Neural cell (in vitro differentiated cells): ENCODE measurements around the gene MSL2. TPM values are rescaled to one million over a fixed set of nuclear protein-coding genes. Genes with fewer than 3 reads are reported as not detected.

Source experiments
- H2AFZ ChIP-seq: fragments of 200-600, 300-800 bp; sonication (generic), shearing (Covaris generic); 2 replicates; pipeline ENCODE4 v1.6.0; 2014; ENCODE audit warnings: low read depth, mild to moderate bottlenecking, antibody characterized with exemption, low read length, moderate library complexity
- H3F3A ChIP-seq: fragments of 200-600 bp; shearing (Covaris generic); 2 replicates; pipeline ENCODE4 v1.6.1; 2016; ENCODE audit warnings: mild to moderate bottlenecking, moderate library complexity, mixed read lengths, antibody characterized with exemption, low read length; ENCODE audit not compliant: insufficient read depth, poor library complexity, severe bottlenecking
- H3K27ac ChIP-seq: fragments of 200-600, 300-800 bp; sonication (generic), shearing (Covaris generic); 2 replicates; pipeline ENCODE4 v1.5.1; 2014; ENCODE audit warnings: mild to moderate bottlenecking, low read length, moderate library complexity
- H3K27me3 ChIP-seq: fragments of 300-800, 200-600 bp; sonication (generic), shearing (Covaris generic); 2 replicates; pipeline ENCODE4 v1.6.0; 2014; ENCODE audit warnings: mild to moderate bottlenecking, low read depth, low read length, moderate library complexity; ENCODE audit not compliant: insufficient read depth
- H3K36me3 ChIP-seq: fragments of 300-800, 200-600 bp; sonication (generic), shearing (Covaris generic); 2 replicates; pipeline ENCODE4 v1.5.1; 2014; ENCODE audit warnings: mild to moderate bottlenecking, antibody characterized with exemption, low read length, moderate library complexity; ENCODE audit not compliant: insufficient read depth
- H3K4me2 ChIP-seq: fragments of 300-800, 200-600 bp; sonication (generic), shearing (Covaris generic); 2 replicates; pipeline ENCODE4 v1.6.0; 2014; ENCODE audit warnings: mild to moderate bottlenecking, low read length
- H3K4me3 ChIP-seq: fragments of 300-800, 200-600 bp; sonication (generic), shearing (Covaris generic); 2 replicates; pipeline ENCODE4 v1.5.1; 2014; ENCODE audit warnings: mild to moderate bottlenecking, low read length, moderate library complexity
- H3K79me2 ChIP-seq: fragments of 200-600 bp; shearing (Covaris generic); replicated peaks from 2 replicates; pipeline ENCODE4 v1.6.0; 2014; ENCODE audit warnings: mild to moderate bottlenecking, low read length, moderate library complexity; ENCODE audit not compliant: insufficient read depth
- H3K9ac ChIP-seq: fragments of 300-800, 200-600 bp; sonication (generic), shearing (Covaris generic); 2 replicates; pipeline ENCODE4 v1.6.1; 2016; ENCODE audit warnings: mild to moderate bottlenecking, low read length, mixed read lengths
- H3K9me2 ChIP-seq: fragments of 200-600 bp; shearing (Covaris generic); 2 replicates; pipeline ENCODE4 v1.6.1; 2016; ENCODE audit warnings: mild to moderate bottlenecking, low read length, mixed read lengths; ENCODE audit not compliant: insufficient read depth
- H3K9me3 ChIP-seq: fragments of 200-600, 300-800 bp; sonication (generic), shearing (Covaris generic); 2 replicates; pipeline ENCODE4 v1.6.1; 2016; ENCODE audit warnings: mild to moderate bottlenecking, mixed run types, low read length, moderate library complexity, mixed read lengths
- H4K20me1 ChIP-seq: fragments of 200-600 bp; shearing (Covaris generic); 2 replicates; pipeline ENCODE4 v1.6.1; 2016; ENCODE audit warnings: mild to moderate bottlenecking, mixed run types; ENCODE audit not compliant: insufficient read depth
- EP300 ChIP-seq: fragments of 450-650 bp; conservative IDR thresholded peaks from 2 replicates; pipeline ENCODE4 v1.6.1; 2014; ENCODE audit warnings: antibody characterized with exemption, mild to moderate bottlenecking, moderate library complexity; ENCODE audit not compliant: poor library complexity, severe bottlenecking
- EZH2 ChIP-seq: fragments of 200-600, 300-800 bp; shearing (Covaris generic), sonication (generic); IDR thresholded peaks from 2 replicates; pipeline ENCODE4 v1.6.1; 2014; ENCODE audit warnings: antibody characterized with exemption, low read length, borderline replicate concordance, mild to moderate bottlenecking; ENCODE audit not compliant: insufficient read depth, poor library complexity, severe bottlenecking
- MXI1 ChIP-seq: fragments of 450-650 bp; conservative IDR thresholded peaks from 2 replicates; pipeline ENCODE4 v1.6.1; 2014; ENCODE audit warnings: antibody characterized with exemption, mild to moderate bottlenecking; ENCODE audit not compliant: poor library complexity, severe bottlenecking
- POLR2AphosphoS5 ChIP-seq: IDR thresholded peaks from 2 replicates; pipeline ENCODE4 v1.6.1; 2012
- RAD21 ChIP-seq: fragments of 450-650 bp; conservative IDR thresholded peaks from 2 replicates; pipeline ENCODE4 v1.6.1; 2014; ENCODE audit warnings: antibody characterized with exemption, mild to moderate bottlenecking, moderate library complexity
- SMC3 ChIP-seq: fragments of 450-650 bp; conservative IDR thresholded peaks from 2 replicates; pipeline ENCODE4 v1.6.1; 2014; ENCODE audit warnings: antibody characterized with exemption, mild to moderate bottlenecking, moderate library complexity; ENCODE audit not compliant: poor library complexity
- TAF1 ChIP-seq: IDR thresholded peaks from 2 replicates; pipeline ENCODE4 v1.6.1; 2012; ENCODE audit warnings: low read depth
- polyA plus RNA-seq: library from polyadenylated mRNA; depleted of rRNA; stranded (reverse); fragments of >200 nt; gene quantifications from 2 replicates; pipeline ENCODE4 v1.2.3, GENCODE V29; 2014
- TF ChIP-seq, protein P1 (sequence below): fragments of 450-650 bp; IDR thresholded peaks from 2 replicates; pipeline ENCODE4 v1.5.1; 2014; ENCODE audit warnings: antibody characterized with exemption, mild to moderate bottlenecking, moderate library complexity; ENCODE audit not compliant: poor library complexity, severe bottlenecking
- TF ChIP-seq, protein P2 (sequence below): IDR thresholded peaks from 2 replicates; pipeline ENCODE4 v1.6.1; 2012; ENCODE audit warnings: borderline replicate concordance

MSL2 gene
- polyA plus RNA-seq, 1 donor from 2014 or later, result 12.8 TPM

DNA sequence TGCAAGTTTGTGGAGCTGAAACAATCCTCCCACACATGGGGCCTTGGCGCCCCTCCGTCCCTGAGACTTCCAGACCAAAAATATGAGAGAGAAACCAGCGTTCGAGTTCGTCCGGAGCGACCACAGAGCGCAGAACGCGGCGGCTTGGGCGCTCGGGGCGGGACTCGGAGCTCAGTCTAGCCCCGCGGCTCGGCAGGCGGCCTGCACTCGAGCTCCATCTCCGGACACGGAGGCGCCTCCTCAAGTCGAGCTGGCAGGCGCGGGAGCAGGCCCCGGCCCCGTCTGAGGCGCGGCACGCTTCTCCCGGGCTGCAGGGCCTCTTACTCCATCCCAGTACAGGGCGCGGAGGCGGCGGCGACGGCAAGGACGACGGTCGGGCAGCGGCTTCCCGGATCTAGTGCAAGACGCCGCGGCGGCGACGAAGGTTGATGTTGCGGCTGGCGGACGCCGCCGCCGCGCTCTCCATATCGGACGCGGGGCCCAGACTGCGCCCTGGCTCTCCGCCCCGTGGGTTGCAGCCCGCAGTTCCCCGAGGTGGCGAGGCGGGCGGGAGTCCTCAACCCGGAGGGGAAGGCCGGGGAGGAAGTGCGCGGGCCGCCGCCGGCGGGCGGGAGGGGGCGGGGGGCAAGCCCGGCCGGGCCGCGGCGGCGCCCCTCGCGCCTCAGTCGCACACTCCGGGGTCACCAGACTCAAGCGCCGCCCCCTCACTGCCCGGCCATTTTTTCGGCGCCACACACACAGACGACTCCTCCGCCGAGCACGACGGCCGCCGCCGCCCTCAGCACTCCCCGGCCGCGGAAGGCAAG lies 674 bp downstream of the MSL2 start:
- Histone ChIP-seq H3K27me3 (no peaks in the 10 kb centered on the region), H3K9me3 (no peaks in the 10 kb centered on the region), H3K4me2 (peak overlapping the region; percentile 83), H3K79me2 (peaks cover 50% of the 10 kb centered on the region), H4K20me1 (peaks cover 31% of the 10 kb centered on the region), H3K27ac (peak overlapping the region; percentile 96), H3K36me3 (no peaks in the 10 kb centered on the region), H3K9me2 (no peaks in the 10 kb centered on the region), H3K9ac (peak overlapping the region; percentile 91), H2AFZ (peak overlapping the region; percentile 65), H3F3A (peaks cover 8% of the 10 kb centered on the region), H3K4me3 (peak overlapping the region; percentile 93)
- TF ChIP-seq, protein P1, sequence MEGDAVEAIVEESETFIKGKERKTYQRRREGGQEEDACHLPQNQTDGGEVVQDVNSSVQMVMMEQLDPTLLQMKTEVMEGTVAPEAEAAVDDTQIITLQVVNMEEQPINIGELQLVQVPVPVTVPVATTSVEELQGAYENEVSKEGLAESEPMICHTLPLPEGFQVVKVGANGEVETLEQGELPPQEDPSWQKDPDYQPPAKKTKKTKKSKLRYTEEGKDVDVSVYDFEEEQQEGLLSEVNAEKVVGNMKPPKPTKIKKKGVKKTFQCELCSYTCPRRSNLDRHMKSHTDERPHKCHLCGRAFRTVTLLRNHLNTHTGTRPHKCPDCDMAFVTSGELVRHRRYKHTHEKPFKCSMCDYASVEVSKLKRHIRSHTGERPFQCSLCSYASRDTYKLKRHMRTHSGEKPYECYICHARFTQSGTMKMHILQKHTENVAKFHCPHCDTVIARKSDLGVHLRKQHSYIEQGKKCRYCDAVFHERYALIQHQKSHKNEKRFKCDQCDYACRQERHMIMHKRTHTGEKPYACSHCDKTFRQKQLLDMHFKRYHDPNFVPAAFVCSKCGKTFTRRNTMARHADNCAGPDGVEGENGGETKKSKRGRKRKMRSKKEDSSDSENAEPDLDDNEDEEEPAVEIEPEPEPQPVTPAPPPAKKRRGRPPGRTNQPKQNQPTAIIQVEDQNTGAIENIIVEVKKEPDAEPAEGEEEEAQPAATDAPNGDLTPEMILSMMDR, result no peak
- TF ChIP-seq RAD21 (no peak), TAF1 (peak; percentile 47)

DNA sequence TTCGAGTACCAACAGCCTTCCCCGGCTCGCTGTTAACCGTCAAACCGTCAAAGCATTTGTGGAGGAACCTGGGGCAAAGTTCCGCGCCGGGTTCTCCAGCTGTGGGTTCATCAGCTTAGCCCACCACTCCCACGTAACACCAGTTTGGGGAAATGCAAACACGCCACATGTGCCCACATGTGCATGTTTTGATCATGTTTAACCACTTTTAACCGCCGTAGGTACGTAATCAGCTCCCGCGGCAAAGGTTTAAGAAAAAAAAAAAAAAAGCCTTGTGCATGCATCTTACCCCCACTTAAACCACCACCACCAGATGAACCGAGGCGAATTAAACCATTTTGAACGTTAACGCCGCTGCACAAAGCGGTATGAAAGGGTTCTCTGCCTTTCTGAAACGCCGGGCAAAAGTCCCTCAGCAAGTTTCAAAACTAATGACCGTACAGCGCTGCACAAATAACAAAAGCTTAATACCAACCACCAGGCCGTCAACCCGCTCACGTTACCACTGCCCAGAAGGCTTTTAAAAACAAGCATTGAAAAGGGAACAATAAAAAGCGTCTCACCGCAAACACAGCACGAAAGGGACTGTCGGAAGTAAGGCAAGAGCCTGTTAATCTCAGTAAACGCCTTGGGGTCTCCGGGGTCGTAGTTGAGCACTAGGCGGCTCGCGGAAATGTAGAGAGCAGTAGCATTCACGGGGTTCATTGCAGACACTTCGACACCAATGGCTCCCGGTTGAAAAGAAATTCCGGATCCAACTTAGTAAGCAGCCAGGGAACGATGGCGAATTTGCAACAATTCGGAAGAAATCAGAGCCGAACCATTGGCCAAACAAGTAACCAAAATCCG lies 1.5 kb downstream of the MSL2 start:
- Histone ChIP-seq H3F3A (peaks cover 8% of the 10 kb centered on the region), H2AFZ (no peak overlapping the region), H3K9me2 (no peaks in the 10 kb centered on the region), H4K20me1 (peaks cover 31% of the 10 kb centered on the region), H3K4me3 (peak overlapping the region; percentile 93), H3K4me2 (peak overlapping the region; percentile 83), H3K9ac (peak overlapping the region; percentile 91), H3K79me2 (peaks cover 58% of the 10 kb centered on the region), H3K9me3 (no peaks in the 10 kb centered on the region), H3K27me3 (no peaks in the 10 kb centered on the region), H3K36me3 (no peaks in the 10 kb centered on the region), H3K27ac (peak overlapping the region; percentile 96)
- TF ChIP-seq RAD21 (no peak), TAF1 (no peak), SMC3 (no peak), EZH2 (no peak), POLR2AphosphoS5 (no peak), MXI1 (no peak), EP300 (no peak)
- TF ChIP-seq, protein P2, sequence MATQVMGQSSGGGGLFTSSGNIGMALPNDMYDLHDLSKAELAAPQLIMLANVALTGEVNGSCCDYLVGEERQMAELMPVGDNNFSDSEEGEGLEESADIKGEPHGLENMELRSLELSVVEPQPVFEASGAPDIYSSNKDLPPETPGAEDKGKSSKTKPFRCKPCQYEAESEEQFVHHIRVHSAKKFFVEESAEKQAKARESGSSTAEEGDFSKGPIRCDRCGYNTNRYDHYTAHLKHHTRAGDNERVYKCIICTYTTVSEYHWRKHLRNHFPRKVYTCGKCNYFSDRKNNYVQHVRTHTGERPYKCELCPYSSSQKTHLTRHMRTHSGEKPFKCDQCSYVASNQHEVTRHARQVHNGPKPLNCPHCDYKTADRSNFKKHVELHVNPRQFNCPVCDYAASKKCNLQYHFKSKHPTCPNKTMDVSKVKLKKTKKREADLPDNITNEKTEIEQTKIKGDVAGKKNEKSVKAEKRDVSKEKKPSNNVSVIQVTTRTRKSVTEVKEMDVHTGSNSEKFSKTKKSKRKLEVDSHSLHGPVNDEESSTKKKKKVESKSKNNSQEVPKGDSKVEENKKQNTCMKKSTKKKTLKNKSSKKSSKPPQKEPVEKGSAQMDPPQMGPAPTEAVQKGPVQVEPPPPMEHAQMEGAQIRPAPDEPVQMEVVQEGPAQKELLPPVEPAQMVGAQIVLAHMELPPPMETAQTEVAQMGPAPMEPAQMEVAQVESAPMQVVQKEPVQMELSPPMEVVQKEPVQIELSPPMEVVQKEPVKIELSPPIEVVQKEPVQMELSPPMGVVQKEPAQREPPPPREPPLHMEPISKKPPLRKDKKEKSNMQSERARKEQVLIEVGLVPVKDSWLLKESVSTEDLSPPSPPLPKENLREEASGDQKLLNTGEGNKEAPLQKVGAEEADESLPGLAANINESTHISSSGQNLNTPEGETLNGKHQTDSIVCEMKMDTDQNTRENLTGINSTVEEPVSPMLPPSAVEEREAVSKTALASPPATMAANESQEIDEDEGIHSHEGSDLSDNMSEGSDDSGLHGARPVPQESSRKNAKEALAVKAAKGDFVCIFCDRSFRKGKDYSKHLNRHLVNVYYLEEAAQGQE, result no peak
- TF ChIP-seq, protein P1, result no peak
